Mesenchymal stem cell (in vitro differentiated cells and primary cell): Measurements from ENCODE around the gene SUB1.

Experiments used
- DNase-seq: peaks from one replicate; pipeline ENCODE4 v3.0.0-alpha.2; 2013
- H2AFZ ChIP-seq: one replicate; pipeline ENCODE4 v1.6.1; 2013; ENCODE audit warnings: low read depth, mild to moderate bottlenecking, control low read depth, inconsistent platforms, low read length, moderate library complexity
- H2AK5ac ChIP-seq: 2 replicates; pipeline ENCODE4 v1.6.1; 2013; ENCODE audit warnings: low read length, moderate library complexity, mild to moderate bottlenecking, inconsistent platforms; ENCODE audit not compliant: severe bottlenecking
- H2BK120ac ChIP-seq: one replicate; pipeline ENCODE4 v1.6.1; 2013; ENCODE audit warnings: low read depth, mild to moderate bottlenecking, inconsistent platforms, low read length, moderate library complexity
- H2BK12ac ChIP-seq, 2 experiments: one replicate each; pipeline ENCODE4 v1.6.1; 2013; ENCODE audit warnings: inconsistent platforms in 2 of 2, low read length in 2 of 2, mild to moderate bottlenecking in 2 of 2, moderate library complexity in 2 of 2, control low read depth in 1 of 2
- H2BK15ac ChIP-seq: one replicate; pipeline ENCODE4 v1.6.1; 2013; ENCODE audit warnings: mild to moderate bottlenecking, low read depth, inconsistent platforms; ENCODE audit not compliant: poor library complexity, severe bottlenecking
- H2BK5ac ChIP-seq: 2 replicates; pipeline ENCODE4 v1.6.1; 2013; ENCODE audit warnings: low read depth, mild to moderate bottlenecking, low read length, control low read depth, inconsistent platforms; ENCODE audit not compliant: poor library complexity, severe bottlenecking
- H3K14ac ChIP-seq, 2 experiments: one replicate each; pipeline ENCODE4 v1.6.1; 2013; ENCODE audit warnings: inconsistent platforms in 2 of 2, low read length in 2 of 2, control low read depth in 1 of 2, mild to moderate bottlenecking in 1 of 2, moderate library complexity in 1 of 2
- H3K18ac ChIP-seq, 2 experiments: one replicate each; pipeline ENCODE4 v1.6.1; 2013; ENCODE audit warnings: inconsistent platforms in 2 of 2, low read length in 2 of 2, control low read depth in 1 of 2, low read depth in 1 of 2, mild to moderate bottlenecking in 1 of 2
- H3K23ac ChIP-seq, 2 experiments: one replicate each; pipeline ENCODE4 v1.6.1; 2013; ENCODE audit warnings: inconsistent platforms in 2 of 2, low read length in 2 of 2, mild to moderate bottlenecking in 2 of 2, moderate library complexity in 2 of 2, control low read depth in 1 of 2
- H3K27ac ChIP-seq: 2 replicates; pipeline ENCODE4 v1.5.1; 2013; ENCODE audit warnings: mild to moderate bottlenecking, moderate library complexity, low read length, control low read depth, inconsistent platforms; ENCODE audit not compliant: poor library complexity, severe bottlenecking
- H3K27me3 ChIP-seq, 2 experiments: 2 replicates each; pipeline versions ENCODE4 v1.6.1 to v1.7.0; 2013; ENCODE audit warnings: low read length in 2 of 2, mild to moderate bottlenecking in 2 of 2, moderate library complexity in 2 of 2, control low read depth in 1 of 2, inconsistent platforms in 1 of 2; ENCODE audit not compliant: control insufficient read depth in 1 of 2, insufficient read depth in 1 of 2
- H3K36me3 ChIP-seq, 2 experiments: 2 replicates each; pipeline versions ENCODE4 v1.6.1 to v1.7.0; 2013; ENCODE audit warnings: low read length in 2 of 2, control low read depth in 1 of 2, inconsistent platforms in 1 of 2, low read depth in 1 of 2, mild to moderate bottlenecking in 1 of 2; ENCODE audit not compliant: insufficient read depth in 2 of 2, control insufficient read depth in 1 of 2
- H3K4ac ChIP-seq, 2 experiments: one replicate each; pipeline ENCODE4 v1.6.1; 2013; ENCODE audit warnings: inconsistent platforms in 2 of 2, low read length in 2 of 2, mild to moderate bottlenecking in 2 of 2, moderate library complexity in 2 of 2, control low read depth in 1 of 2, low read depth in 1 of 2
- H3K4me1 ChIP-seq: 2 replicates; pipeline ENCODE4 v1.6.1; 2013; ENCODE audit warnings: low read depth, low read length, control low read depth; ENCODE audit not compliant: control insufficient read depth, insufficient read depth
- H3K4me2 ChIP-seq: 2 replicates; pipeline ENCODE4 v1.6.1; 2013; ENCODE audit warnings: low read length, mild to moderate bottlenecking, inconsistent platforms; ENCODE audit not compliant: poor library complexity, severe bottlenecking
- H3K4me3 ChIP-seq, 2 experiments: 2 replicates each; pipeline versions ENCODE4 v1.5.1 to v1.7.0; 2013; ENCODE audit warnings: low read length in 2 of 2, mild to moderate bottlenecking in 2 of 2, control low read depth in 1 of 2, low read depth in 1 of 2; ENCODE audit not compliant: insufficient read depth in 1 of 2
- H3K79me1 ChIP-seq: replicated peaks from 2 replicates; pipeline ENCODE4 v1.6.1; 2013; ENCODE audit warnings: mild to moderate bottlenecking, control low read depth, low read length, inconsistent platforms; ENCODE audit not compliant: poor library complexity, severe bottlenecking
- H3K9ac ChIP-seq: 2 replicates; pipeline ENCODE4 v1.7.0; 2013; ENCODE audit warnings: mild to moderate bottlenecking, low read length, moderate library complexity
- H3K9me3 ChIP-seq: 2 replicates; pipeline ENCODE4 v1.7.0; 2013; ENCODE audit warnings: mild to moderate bottlenecking, low read length; ENCODE audit not compliant: control insufficient read depth
- H4K8ac ChIP-seq: one replicate; pipeline ENCODE4 v1.6.1; 2013; ENCODE audit warnings: inconsistent platforms, mild to moderate bottlenecking, low read length, moderate library complexity
- H4K91ac ChIP-seq: one replicate; pipeline ENCODE4 v1.6.1; 2013; ENCODE audit warnings: mild to moderate bottlenecking, low read length, inconsistent platforms
- WGBS: methylation state at CpG from one replicate; pipeline ENCODE4 v1.1.7; 2013; ENCODE audit warnings: mixed read lengths; 5-methylcytosine and 5-hydroxymethylcytosine counted together

SUB1 gene

DNA sequence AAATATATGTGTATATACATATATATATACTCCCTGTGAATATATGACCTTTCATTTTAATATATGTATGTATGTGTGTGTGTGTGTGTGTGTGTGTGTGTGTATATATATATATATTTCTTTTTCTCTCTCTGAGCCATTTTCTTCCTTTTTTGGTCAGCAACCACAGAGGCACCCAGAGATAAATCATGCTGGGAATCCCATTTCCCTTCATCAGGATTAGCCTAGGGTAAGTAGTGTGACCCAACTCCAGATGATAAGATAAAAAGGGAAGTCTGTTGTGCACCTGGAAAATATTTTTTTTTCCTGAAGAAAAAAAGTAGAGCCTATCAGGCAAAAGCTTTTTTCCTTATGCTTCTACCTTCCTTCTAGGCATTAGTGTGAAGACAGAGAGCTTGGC, 25.4 kb upstream of the SUB1 start:
- no peak overlapping the region for H3K27ac ChIP-seq
- no peak overlapping the region for H3K4me2 ChIP-seq
- H3K23ac ChIP-seq: no peak overlapping the region
- DNase-seq: no peak
- H3K4ac ChIP-seq: no peak overlapping the region
- no peak overlapping the region for H2BK120ac ChIP-seq
- H2AK5ac ChIP-seq: no peak overlapping the region
- H2BK5ac ChIP-seq: no peak overlapping the region
- H3K14ac ChIP-seq: no peak overlapping the region
- H3K18ac ChIP-seq: no peak overlapping the region
- no peak overlapping the region for H3K4me3 ChIP-seq
- H4K91ac ChIP-seq: no peak overlapping the region
- no peaks in the 10 kb centered on the region for H3K9me3 ChIP-seq
- no peak overlapping the region for H2AFZ ChIP-seq
- no peak overlapping the region for H3K9ac ChIP-seq
- H2BK15ac ChIP-seq: no peak overlapping the region
- no peaks in the 10 kb centered on the region for H3K79me1 ChIP-seq
- no peak overlapping the region for H4K8ac ChIP-seq
- H3K4me1 ChIP-seq: no peaks in the 10 kb centered on the region
- no peaks in the 10 kb centered on the region for H3K27me3 ChIP-seq
- H3K36me3 ChIP-seq: no peaks in the 10 kb centered on the region
- no peak overlapping the region for H2BK12ac ChIP-seq

DNA sequence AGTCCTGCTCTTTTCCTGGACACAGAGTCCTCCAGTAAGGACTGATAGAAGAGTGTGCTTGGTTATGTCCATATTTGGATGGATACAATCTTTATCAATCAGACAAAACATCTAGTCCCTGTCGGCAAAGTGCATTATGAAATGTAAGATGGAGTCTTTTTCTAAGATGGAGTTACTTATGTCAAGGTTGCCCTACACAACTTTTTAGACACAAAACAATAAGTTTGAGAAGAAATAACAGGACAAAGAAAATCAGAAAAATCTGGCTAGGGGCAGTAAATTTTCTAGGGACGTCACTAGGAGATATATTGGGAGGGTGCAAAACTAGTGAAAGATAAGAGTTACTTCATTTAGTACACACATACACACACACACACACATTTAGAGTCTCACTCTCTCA, 23.3 kb upstream of the SUB1 start:
- Histone ChIP-seq H3K4ac (no peak overlapping the region), H3K79me1 (no peaks in the 10 kb centered on the region), H2AFZ (no peak overlapping the region), H2AK5ac (no peak overlapping the region), H2BK15ac (no peak overlapping the region), H3K14ac (no peak overlapping the region), H2BK120ac (no peak overlapping the region), H3K4me1 (no peaks in the 10 kb centered on the region), H3K23ac (no peak overlapping the region), H3K27ac (no peak overlapping the region), H3K4me3 (no peak overlapping the region), H3K27me3 (no peaks in the 10 kb centered on the region), H4K91ac (no peak overlapping the region), H3K36me3 (no peaks in the 10 kb centered on the region), H3K18ac (no peak overlapping the region), H4K8ac (no peak overlapping the region), H3K9ac (no peak overlapping the region), H3K9me3 (no peaks in the 10 kb centered on the region), H2BK5ac (no peak overlapping the region), H2BK12ac (no peak overlapping the region), H3K4me2 (no peak overlapping the region)
- no peak for DNase-seq
- no CpG with 5 or more reads among the region's 2 CpGs for WGBS

DNA sequence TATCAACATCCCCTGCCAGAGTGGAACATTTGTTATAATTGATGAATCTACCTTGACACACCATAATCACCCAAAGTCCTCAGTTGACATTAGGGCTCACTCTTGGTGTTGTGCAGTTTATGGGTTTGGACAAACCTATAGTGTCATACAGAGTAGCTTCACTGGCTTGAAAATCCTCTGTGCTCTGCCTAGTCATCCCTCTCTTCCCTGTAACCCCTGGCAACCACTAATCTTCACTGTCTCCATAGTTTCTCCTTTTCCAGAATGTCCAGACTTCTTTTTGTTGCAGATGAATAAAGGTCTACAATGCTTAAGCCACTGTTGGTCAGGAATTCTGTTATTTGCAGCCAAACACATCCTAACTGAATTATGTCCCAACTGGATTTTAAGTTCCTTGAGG, 22.5 kb upstream of the SUB1 start:
- Histone ChIP-seq H2BK120ac (no peak overlapping the region), H2AFZ (no peak overlapping the region), H3K4ac (no peak overlapping the region), H3K9ac (no peak overlapping the region), H3K27ac (no peak overlapping the region), H3K27me3 (no peaks in the 10 kb centered on the region), H2BK5ac (no peak overlapping the region), H3K4me1 (no peaks in the 10 kb centered on the region), H2BK15ac (no peak overlapping the region), H2AK5ac (no peak overlapping the region), H3K14ac (no peak overlapping the region), H4K8ac (no peak overlapping the region), H3K18ac (no peak overlapping the region), H3K4me2 (no peak overlapping the region), H4K91ac (no peak overlapping the region), H3K23ac (no peak overlapping the region), H3K36me3 (no peaks in the 10 kb centered on the region), H3K79me1 (no peaks in the 10 kb centered on the region), H3K9me3 (no peaks in the 10 kb centered on the region), H2BK12ac (no peak overlapping the region), H3K4me3 (no peak overlapping the region)
- no peak for DNase-seq

DNA sequence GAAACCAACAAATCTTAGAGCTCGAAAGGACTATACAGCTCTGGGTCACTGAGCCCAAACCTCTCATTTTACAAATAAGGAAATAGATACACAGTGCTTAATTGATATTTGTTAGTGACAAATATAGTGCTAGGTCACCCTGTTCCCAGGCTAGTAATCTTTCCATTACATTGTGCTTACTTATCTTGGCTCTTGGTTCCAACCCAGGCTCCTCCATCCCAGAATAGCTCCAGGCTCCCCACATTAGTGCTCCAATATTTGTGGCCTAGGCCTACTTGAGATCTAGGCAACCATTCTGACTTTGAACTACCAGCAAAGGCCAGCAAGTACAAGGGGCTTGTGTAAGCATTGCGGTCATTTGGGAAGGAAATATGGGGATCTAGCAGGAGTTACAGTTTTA, 21.7 kb upstream of the SUB1 start:
- Histone ChIP-seq H4K91ac (no peak overlapping the region), H3K14ac (no peak overlapping the region), H3K4ac (no peak overlapping the region), H3K27ac (no peak overlapping the region), H2BK12ac (no peak overlapping the region), H3K23ac (no peak overlapping the region), H3K4me3 (no peak overlapping the region), H3K36me3 (no peaks in the 10 kb centered on the region), H3K9ac (no peak overlapping the region), H2AK5ac (no peak overlapping the region), H3K27me3 (no peaks in the 10 kb centered on the region), H3K4me1 (no peaks in the 10 kb centered on the region), H2BK5ac (no peak overlapping the region), H2BK120ac (no peak overlapping the region), H3K18ac (no peak overlapping the region), H3K4me2 (no peak overlapping the region), H2AFZ (no peak overlapping the region), H2BK15ac (no peak overlapping the region), H3K9me3 (no peaks in the 10 kb centered on the region), H3K79me1 (no peaks in the 10 kb centered on the region), H4K8ac (no peak overlapping the region)
- no peak for DNase-seq
- WGBS: 96% methylated on average over 1 of the region's 2 CpGs
